Pancreas (tissue), 10 donors: ENCODE data around the gene CHD5. TPM values are rescaled to one million over a fixed set of nuclear protein-coding genes. Genes with fewer than 3 reads are reported as not detected.

Source experiments
- ATAC-seq, 4 donors: fragments of 200-7000 bp; cut with Tn5 transposase; one replicate each; pipeline versions ENCODE4 v1.8.0 to v1.9.1; 2020; ENCODE audit warnings: mild to moderate bottlenecking in 4 of 4, moderate library complexity in 4 of 4
- DNase-seq, 6 donors: peaks; one replicate each; pipeline ENCODE4 v3.0.0-alpha.2; 2020
- FAIRE-seq: peaks from 2 replicates; lab custom pipeline; 2012; peaks lifted over from hg19 to GRCh38; lab: Jason Lieb, UNC
- H3K27ac ChIP-seq, 4 donors: fragments of 200-600 bp; sonication (generic); 1 replicate in 3 of 4; 2 replicates in 1 of 4; pipeline versions ENCODE4 v1.5.0 to v1.8.0; 2020
- H3K27me3 ChIP-seq, 4 donors: fragments of 200-600 bp; one replicate each; pipeline ENCODE4 v1.8.0; 2021
- H3K36me3 ChIP-seq, 3 donors: fragments of 200-600 bp; sonication (generic) in 1 of 3; one replicate each; pipeline versions ENCODE4 v1.5.0 to v1.8.0; 2020 to 2021
- H3K4me1 ChIP-seq, 3 donors: fragments of 200-600 bp; one replicate each; pipeline ENCODE4 v1.8.0; 2021
- H3K4me3 ChIP-seq, 4 donors: fragments of 200-600 bp; sonication (generic) in 2 of 4; one replicate each; pipeline versions ENCODE4 v1.5.0 to v1.8.0; 2020 to 2021
- H3K9me3 ChIP-seq, 4 donors: fragments of 200-600 bp; one replicate each; pipeline ENCODE4 v1.8.0; 2021
- CTCF ChIP-seq, 4 donors: fragments of 200-600 bp; sonication (generic) in 3 of 4; IDR thresholded peaks; one replicate each; pipeline versions ENCODE4 v1.5.0 to v1.8.0; 2021; ENCODE audit warnings: antibody characterized with exemption in 4 of 4
- WGBS, 2 donors: extraction: QIAGEN DNeasy Blood & Tissue Kit; methylation state at CpG; one replicate each; pipeline ENCODE4 v1.1.7; 2013; 5-methylcytosine and 5-hydroxymethylcytosine counted together
- intact Hi-C, 3 donors: fragments of 100-400 bp; cut with DNase I; formaldehyde crosslinking; loops; one replicate each; pipeline versions ENCODE4 v1.11.1 to v1.14.2; 2022
- polyA plus RNA-seq, 2 donors: library from polyadenylated mRNA; stranded (reverse); fragments of 200-250 nt; gene quantifications; one replicate each; pipeline ENCODE4 v1.2.3, GENCODE V29; 2013
- total RNA-seq, 6 donors: library from RNA; stranded (reverse); fragmentation: NEBNext Ultra II Directional in 4 of 6; extraction: Animal tissue kit (Norgen Biotek cat#: 25700) in 4 of 6; gene quantifications; one replicate each; pipeline versions ENCODE4 v1.2.1 to v1.2.4, GENCODE V29; 2021 to 2023
- donor health status: healthy with polysubstance abuse.
- donor health status: DM: no; HTN: no; CAD: no; lungs with moderate emphysema.
- donor health status: DM: no; HTN: no; CAD: no.
- donor health status: control.
- donor health status: control.
- donor health status: Bipolar disorder and iron deficiency.
- donor health status: DM: yes; HTN: yes; CAD: no.
- donor health status: DM: no; HTN: no; CAD: no.
- donor health status: DM: no; HTN: no; CAD: no.
- donor health status: DM: yes; HTN: yes; CAD: no.

The CHD5 gene
- total RNA-seq: under 1 TPM; 0.09 to 0.46 (median 0.27) TPM
- 1 to 10 TPM; 1.2 to 2.9 TPM for polyA plus RNA-seq

GRCh38 chr1:6180268-6180706 lies at the start of gene CHD5:
Gene CHD5 (minus strand): TSS chr1:6180321. CDS start chr1:6180023, 298 bp downstream.
- peaks cover 0 to 2% (median 0%) of the 10 kb centered on the region in 3 donors for H3K4me1 ChIP-seq
- TF ChIP-seq CTCF (IDR thresholded peaks at IDR 0.05): no peak
- intact Hi-C loops: no loop called here
- H3K4me3 ChIP-seq: no peak within 1 kb of the TSS
- H3K36me3 ChIP-seq: no peaks in the 10 kb centered on the region
- peak in 1 of 4 donors; percentile 22 for ATAC-seq
- DNase-seq: no peak
- 3 to 4% methylated on average over 23 to 57 of the region's 57 CpGs for WGBS, 2 donors
- H3K9me3 ChIP-seq: no peaks in the 10 kb centered on the region
- H3K27me3 ChIP-seq: peaks cover 0 to 8% (median 3%) of the 10 kb centered on the region in 4 donors
- FAIRE-seq: no peak
- no peak within 1 kb of the TSS for H3K27ac ChIP-seq

- 94 to 95% methylated on average over 8 of the region's 8 CpGs for WGBS, 2 donors
- Histone ChIP-seq H3K4me3 (no peak overlapping the region), H3K4me1 (no peaks in the 10 kb centered on the region), H3K27me3 (no peaks in the 10 kb centered on the region), H3K9me3 (no peaks in the 10 kb centered on the region), H3K27ac (no peak overlapping the region), H3K36me3 (peaks cover 0 to 34% (median 7%) of the 10 kb centered on the region in 3 donors)
- DNase-seq (no peak), FAIRE-seq (no peak), ATAC-seq (no peak)
- intact Hi-C loops: no loop called here
- TF ChIP-seq CTCF (IDR thresholded peaks at IDR 0.05): no peak
Observed at GRCh38 chr1:6225651-6226050, 45.5 kb upstream of the CHD5 start.

- no peak for ATAC-seq
- Histone ChIP-seq H3K4me3 (no peak overlapping the region), H3K4me1 (no peaks in the 10 kb centered on the region), H3K27me3 (no peaks in the 10 kb centered on the region), H3K36me3 (peaks cover 0 to 26% (median 7%) of the 10 kb centered on the region in 3 donors), H3K27ac (no peak overlapping the region), H3K9me3 (no peaks in the 10 kb centered on the region)
- intact Hi-C loops: no loop called here
- no peak for TF ChIP-seq CTCF (IDR thresholded peaks at IDR 0.05)
- no peak for DNase-seq
- no peak for FAIRE-seq
- WGBS, 2 donors: 77 to 82% methylated on average over 15 of the region's 15 CpGs
Observed at GRCh38 chr1:6224718-6225117, 44.6 kb upstream of the CHD5 start.

- no peak for TF ChIP-seq CTCF (IDR thresholded peaks at IDR 0.05)
- H3K4me1 ChIP-seq: no peaks in the 10 kb centered on the region
- H3K4me3 ChIP-seq: no peak overlapping the region
- H3K27ac ChIP-seq: no peak overlapping the region
- H3K27me3 ChIP-seq: no peaks in the 10 kb centered on the region
- intact Hi-C loops: no loop called here
- FAIRE-seq: no peak
- H3K36me3 ChIP-seq: peaks cover 0 to 22% (median 7%) of the 10 kb centered on the region in 3 donors
- no peak for DNase-seq
- no peaks in the 10 kb centered on the region for H3K9me3 ChIP-seq
- no peak for ATAC-seq
- 95 to 99% methylated on average over 13 of the region's 13 CpGs for WGBS, 2 donors
Observed at GRCh38 chr1:6223617-6224016, 43.5 kb upstream of the CHD5 start.

GRCh38 chr1:6222636-6223035 lies 42.5 kb upstream of the CHD5 start:
- no peak for TF ChIP-seq CTCF (IDR thresholded peaks at IDR 0.05)
- Histone ChIP-seq H3K27me3 (no peaks in the 10 kb centered on the region), H3K4me1 (no peaks in the 10 kb centered on the region), H3K9me3 (no peaks in the 10 kb centered on the region), H3K27ac (no peak overlapping the region), H3K36me3 (peaks cover 0 to 22% (median 7%) of the 10 kb centered on the region in 3 donors), H3K4me3 (no peak overlapping the region)
- WGBS, 2 donors: 84 to 87% methylated on average over 6 of the region's 6 CpGs
- intact Hi-C loops: no loop called here
- ATAC-seq (peak in 1 of 4 donors; percentile 38), FAIRE-seq (no peak), DNase-seq (peak in 1 of 6 donors; percentile 28)
